ENCODE measurements around the gene DNAJB14. TPM values are rescaled to one million over a fixed set of nuclear protein-coding genes. Genes with fewer than 3 reads are reported as not detected.
A peak's percentile ranks its signal among the peaks of the same experiment; 100 is the strongest.

DNAJB14 gene
- total and polyA plus RNA-seq, 2 experiments from 2014 or later = 25.1 to 52.6 TPM

- no peak overlapping the region for H2AFZ ChIP-seq
- no peak overlapping the region for H3K4me2 ChIP-seq
- no peaks in the 10 kb centered on the region for H4K20me1 ChIP-seq (ENCODE audit: insufficient read depth, poor library complexity, severe bottlenecking)
- H3K9me3 ChIP-seq (ENCODE audit: low read depth) = no peaks in the 10 kb centered on the region
- H3K4me3 ChIP-seq = no peak overlapping the region
- no peaks in the 10 kb centered on the region for H3K79me2 ChIP-seq
- H3K27ac ChIP-seq = no peak overlapping the region
- no peaks in the 10 kb centered on the region for H3K27me3 ChIP-seq
- WGBS (ENCODE audit: low lambda C conversion rate, missing lambda C conversion rate) = 34% methylated on average over 8 of the region's 8 CpGs
- H3K36me3 ChIP-seq (replicated peaks; ENCODE audit: insufficient read depth, low read depth) = no peaks in the 10 kb centered on the region
- no peaks in the 10 kb centered on the region for H3K4me1 ChIP-seq (ENCODE audit: insufficient read depth)
- DNase-seq (ENCODE audit: low spot score) = peak; percentile 14
- H3K9me2 ChIP-seq (replicated peaks; ENCODE audit: insufficient read depth) = no peaks in the 10 kb centered on the region
- TF ChIP-seq EZH2phosphoT487 (IDR thresholded peaks at IDR 0.05; ENCODE audit: low read depth, severe bottlenecking, unreplicated experiment) = no peak
- TF ChIP-seq CTCF (IDR thresholded peaks at IDR 0.05; ENCODE audit: poor library complexity) = no peak
- no peak for TF ChIP-seq EZH2 (IDR thresholded peaks at IDR 0.05; ENCODE audit: borderline replicate concordance)
These were observed 78.3 kb downstream of the DNAJB14 start for GRCh38 chr4:99868126-99868596.

- TF ChIP-seq EZH2phosphoT487 (IDR thresholded peaks at IDR 0.05; ENCODE audit: low read depth, severe bottlenecking, unreplicated experiment) = no peak
- TF ChIP-seq CTCF (IDR thresholded peaks at IDR 0.05; ENCODE audit: poor library complexity) = no peak
- no peak for TF ChIP-seq EZH2 (IDR thresholded peaks at IDR 0.05; ENCODE audit: borderline replicate concordance)
- H2AFZ ChIP-seq = no peak overlapping the region
- H3K4me2 ChIP-seq = no peak overlapping the region
- no peaks in the 10 kb centered on the region for H3K79me2 ChIP-seq
- no peaks in the 10 kb centered on the region for H3K36me3 ChIP-seq (replicated peaks; ENCODE audit: insufficient read depth, low read depth)
- DNase-seq (ENCODE audit: low spot score) = peak; percentile 43
- H3K4me1 ChIP-seq (ENCODE audit: insufficient read depth) = no peaks in the 10 kb centered on the region
- WGBS (ENCODE audit: low lambda C conversion rate, missing lambda C conversion rate) = 53% methylated on average over 3 of the region's 3 CpGs
- no peak overlapping the region for H3K27ac ChIP-seq
- no peak overlapping the region for H3K4me3 ChIP-seq
- no peaks in the 10 kb centered on the region for H3K9me3 ChIP-seq (ENCODE audit: low read depth)
- no peaks in the 10 kb centered on the region for H4K20me1 ChIP-seq (ENCODE audit: insufficient read depth, poor library complexity, severe bottlenecking)
- H3K9me2 ChIP-seq (replicated peaks; ENCODE audit: insufficient read depth) = no peaks in the 10 kb centered on the region
- no peaks in the 10 kb centered on the region for H3K27me3 ChIP-seq
These were observed 82.6 kb downstream of the DNAJB14 start for GRCh38 chr4:99863804-99864203.

DNA sequence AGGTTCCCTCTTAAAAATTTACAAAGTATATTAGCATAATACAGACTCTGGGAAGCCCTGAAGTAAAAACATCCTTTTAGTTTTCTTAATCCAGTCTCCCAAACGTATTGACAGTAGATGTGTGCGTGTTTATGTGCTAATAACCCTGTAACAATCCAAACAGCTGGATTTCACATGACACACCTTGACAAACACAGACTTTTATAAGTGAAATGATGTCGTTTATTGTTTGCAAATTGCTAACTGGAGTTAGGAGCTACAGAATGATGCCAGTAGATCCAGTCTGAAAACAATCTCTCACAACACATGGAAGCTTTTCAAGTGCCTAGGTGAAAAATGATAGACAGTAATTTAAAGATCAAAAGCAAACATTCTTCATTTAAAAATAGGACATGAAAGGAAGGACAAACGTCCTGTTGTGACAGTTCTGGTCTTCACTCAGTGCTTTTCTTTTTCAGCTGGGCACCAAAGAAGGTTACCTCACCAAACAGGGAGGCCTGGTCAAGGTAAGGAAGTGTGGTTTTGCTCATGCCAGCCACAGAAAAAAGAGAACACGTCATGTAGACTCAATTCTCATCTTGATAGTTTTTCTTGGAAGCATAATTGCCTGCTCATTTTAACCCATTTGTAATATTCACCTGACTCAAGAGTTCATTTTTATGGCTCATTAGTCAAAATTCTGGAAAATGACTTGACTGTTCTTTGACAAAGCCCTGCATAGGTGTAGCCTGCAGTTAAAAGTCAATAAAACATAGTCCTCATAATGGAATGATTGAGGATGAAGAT, 85.1 kb downstream of the DNAJB14 start:
- Histone ChIP-seq H3K36me3 (replicated peaks; ENCODE audit: insufficient read depth, low read depth) (no peaks in the 10 kb centered on the region), H3K27ac (no peak overlapping the region), H3K79me2 (no peaks in the 10 kb centered on the region), H3K9me2 (replicated peaks; ENCODE audit: insufficient read depth) (no peaks in the 10 kb centered on the region), H3K27me3 (no peaks in the 10 kb centered on the region), H3K4me2 (no peak overlapping the region), H3K9me3 (ENCODE audit: low read depth) (no peaks in the 10 kb centered on the region), H4K20me1 (ENCODE audit: insufficient read depth, poor library complexity, severe bottlenecking) (no peaks in the 10 kb centered on the region), H3K4me3 (no peak overlapping the region), H2AFZ (no peak overlapping the region), H3K4me1 (ENCODE audit: insufficient read depth) (no peaks in the 10 kb centered on the region)
- no peak for DNase-seq (ENCODE audit: low spot score)
- TF ChIP-seq EZH2phosphoT487 (IDR thresholded peaks at IDR 0.05; ENCODE audit: low read depth, severe bottlenecking, unreplicated experiment) = no peak
- no peak for TF ChIP-seq EZH2 (IDR thresholded peaks at IDR 0.05; ENCODE audit: borderline replicate concordance)
- no peak for TF ChIP-seq CTCF (IDR thresholded peaks at IDR 0.05; ENCODE audit: poor library complexity)
- 48% methylated on average over 5 of the region's 5 CpGs for WGBS (ENCODE audit: low lambda C conversion rate, missing lambda C conversion rate)

Data from hepatocyte (in vitro differentiated cells).